CD4-positive, alpha-beta T cell (primary cell): ENCODE measurements around the gene RASA3. TPM values are rescaled to one million over a fixed set of nuclear protein-coding genes. Genes with fewer than 3 reads are reported as not detected.
A peak's percentile ranks its signal among the peaks of the same experiment; 100 is the strongest.

ENCODE experiments used
- ATAC-seq: fragments of 200-7000 bp; cut with Tn5 transposase; one replicate; pipeline ENCODE4 v1.10.0; 2022; ENCODE audit warnings: mild to moderate bottlenecking; ENCODE audit not compliant: poor library complexity
- CTCF ChIA-PET: fragments of 350-600 bp; sonication (Branson Sonifier 250); formaldehyde crosslinking; loops from one replicate; lab custom pipeline; 2021; ENCODE audit warnings: antibody characterized with exemption, inconsistent platforms; lab: Charles Lee
- POLR2A ChIA-PET: fragments of 350-600 bp; sonication (Branson Sonifier 250); formaldehyde crosslinking; loops from one replicate; lab custom pipeline; 2021; ENCODE audit warnings: antibody characterized with exemption, inconsistent platforms; lab: Charles Lee
- DNase-seq, 14 experiments: peaks; one replicate each; pipeline ENCODE4 v3.0.0-alpha.2; 2013 to 2020; ENCODE audit warnings: mixed read lengths in 2 of 14
- H3K27ac ChIP-seq, 2 donors: one replicate each; pipeline versions ENCODE4 v1.5.1 to v1.7.0; 2013; ENCODE audit warnings: low read length in 2 of 2, low read depth in 1 of 2, mild to moderate bottlenecking in 1 of 2
- H3K27me3 ChIP-seq, 2 experiments: 1 replicate in 1 of 2; 2 replicates in 1 of 2; pipeline versions ENCODE4 v1.6.1 to v1.7.0; 2013; ENCODE audit warnings: low read length in 2 of 2, control low read depth in 1 of 2, mild to moderate bottlenecking in 1 of 2, moderate library complexity in 1 of 2; ENCODE audit not compliant: insufficient read depth in 2 of 2, control insufficient read depth in 1 of 2
- H3K36me3 ChIP-seq: one replicate; pipeline ENCODE4 v1.6.1; 2013; ENCODE audit warnings: low read length, control low read depth; ENCODE audit not compliant: insufficient read depth
- H3K4me1 ChIP-seq: one replicate; pipeline ENCODE4 v1.6.1; 2013; ENCODE audit warnings: low read length, control low read depth; ENCODE audit not compliant: insufficient read depth
- H3K4me3 ChIP-seq: one replicate; pipeline ENCODE4 v1.5.1; 2013; ENCODE audit warnings: mild to moderate bottlenecking, low read length, moderate library complexity
- H3K9me3 ChIP-seq, 2 experiments: 1 replicate in 1 of 2; 2 replicates in 1 of 2; pipeline versions ENCODE4 v1.6.1 to v1.7.0; 2013; ENCODE audit warnings: low read length in 2 of 2, mild to moderate bottlenecking in 2 of 2, control low read depth in 1 of 2, moderate library complexity in 1 of 2; ENCODE audit not compliant: control insufficient read depth in 1 of 2, insufficient read depth in 1 of 2
- H3K27ac Mint-ChIP-seq: one replicate; pipeline ENCODE4 v1.8.0; 2020; ENCODE audit warnings: mixed read lengths
- H3K27me3 Mint-ChIP-seq: one replicate; pipeline ENCODE4 v1.8.0; 2021; ENCODE audit warnings: mixed read lengths
- H3K36me3 Mint-ChIP-seq: one replicate; pipeline ENCODE4 v1.8.0; 2021; ENCODE audit warnings: low read depth, mixed read lengths
- H3K4me1 Mint-ChIP-seq: one replicate; pipeline ENCODE4 v1.8.0; 2021; ENCODE audit warnings: low read depth, mixed read lengths
- H3K4me3 Mint-ChIP-seq: one replicate; pipeline ENCODE4 v1.8.0; 2020; ENCODE audit warnings: mild to moderate bottlenecking, mixed read lengths
- H3K9me3 Mint-ChIP-seq: one replicate; pipeline ENCODE4 v1.8.0; 2020; ENCODE audit warnings: mixed read lengths
- CTCF ChIP-seq: fragments of 200-600 bp; IDR thresholded peaks from one replicate; pipeline ENCODE4 v1.8.0; 2022; ENCODE audit warnings: antibody characterized with exemption, mild to moderate bottlenecking
- intact Hi-C, 2 experiments: fragments of 100-400 bp; cut with DNase I in 1 of 2; cut with micrococcal nuclease in 1 of 2; formaldehyde crosslinking; loops; one replicate each; pipeline versions ENCODE4 v1.15.1 to v1.9.0; 2023 to 2025; cut with DNase I, micrococcal nuclease
- total RNA-seq, 174 experiments: library from RNA in 2 of 174; stranded (reverse) in 2 of 174; gene quantifications; one replicate each; pipeline ENCODE4 v1.2.3 and lab custom pipeline; 2021 to 2026

Gene RASA3
- total RNA-seq, 2 experiments from 2014 or later: 181 to 184 TPM

- Histone ChIP-seq H3K27ac (peak overlapping the region in 1 of 2 donors; percentile 7), H3K4me3 (no peak overlapping the region), H3K9me3 (no peaks in the 10 kb centered on the region), H3K4me1 (peaks cover 99% of the 10 kb centered on the region), H3K27me3 (no peaks in the 10 kb centered on the region), H3K36me3 (no peaks in the 10 kb centered on the region)
- H3K9me3 Mint-ChIP-seq: no peaks in the 10 kb centered on the region
- TF ChIP-seq CTCF: no peak
- peaks cover 6% of the 10 kb centered on the region for H3K36me3 Mint-ChIP-seq
- DNase-seq (peak in 2 of 14 experiments; percentile 2 to 33), ATAC-seq (no peak)
- H3K4me3 Mint-ChIP-seq: peak overlapping the region; percentile 7
- peaks cover 57% of the 10 kb centered on the region for H3K4me1 Mint-ChIP-seq
- POLR2A ChIA-PET: interaction anchor here (1.9 to 5.4 kb wide), 2 partner anchors 16 kb away, joined by 16 to 138 read pairs; partner anchors contain the start of gene RASA3
- H3K27ac Mint-ChIP-seq: no peak overlapping the region
- CTCF ChIA-PET: interaction anchor here (2.2 kb wide), 1 partner anchor 35 kb away, joined by 7 read pairs; no protein-coding TSS in a partner anchor
- intact Hi-C loops: loop anchor here in 1 of 2 experiments (5.0 kb wide), 1 partner anchor 33 kb away; no protein-coding TSS in a partner anchor
- H3K27me3 Mint-ChIP-seq: no peaks in the 10 kb centered on the region
These were observed 13.3 kb upstream of the RASA3 start for GRCh38 chr13:114145722-114146121.

- intact Hi-C loops: loop anchor here in 1 of 2 experiments (5.0 kb wide), 1 partner anchor 33 kb away; no protein-coding TSS in a partner anchor
- Histone ChIP-seq H3K4me1 (peaks cover 99% of the 10 kb centered on the region), H3K36me3 (no peaks in the 10 kb centered on the region), H3K4me3 (no peak overlapping the region), H3K27ac (peak overlapping the region; percentile 78 to 82), H3K27me3 (no peaks in the 10 kb centered on the region), H3K9me3 (no peaks in the 10 kb centered on the region)
- Mint-ChIP-seq H3K36me3 (peaks cover 6% of the 10 kb centered on the region), H3K27ac (no peak overlapping the region), H3K27me3 (no peaks in the 10 kb centered on the region), H3K9me3 (no peaks in the 10 kb centered on the region), H3K4me3 (peak overlapping the region; percentile 36), H3K4me1 (peaks cover 52% of the 10 kb centered on the region)
- ChIA-PET CTCF (interaction anchor here (2.2 kb wide), 1 partner anchor 35 kb away, joined by 7 read pairs; no protein-coding TSS in a partner anchor), POLR2A (interaction anchor here (1.9 to 5.4 kb wide), 2 partner anchors 16 to 17 kb away, joined by 16 to 138 read pairs; partner anchors contain the start of gene RASA3)
- DNase-seq: peak in 1 of 14 experiments; percentile 11
- TF ChIP-seq CTCF: no peak
- ATAC-seq: no peak
These were observed 12.8 kb upstream of the RASA3 start for GRCh38 chr13:114145256-114145655.

GRCh38 chr13:114144606-114145244, 12.3 kb upstream of the RASA3 start:
- H3K36me3 Mint-ChIP-seq: peaks cover 6% of the 10 kb centered on the region
- peak overlapping the region; percentile 36 for H3K4me3 Mint-ChIP-seq
- TF ChIP-seq CTCF: no peak
- ChIA-PET CTCF (interaction anchor here (2.2 kb wide), 1 partner anchor 34 kb away, joined by 7 read pairs; no protein-coding TSS in a partner anchor), POLR2A (interaction anchor here (0.8 to 5.4 kb wide), 7 partner anchors 12 to 81 kb away, joined by 4 to 138 read pairs (median 16); partner anchors contain the start of gene RASA3)
- no peaks in the 10 kb centered on the region for H3K27me3 Mint-ChIP-seq
- peak in 1 of 14 experiments; percentile 13 for DNase-seq
- Histone ChIP-seq H3K4me1 (peaks cover 99% of the 10 kb centered on the region), H3K27me3 (no peaks in the 10 kb centered on the region), H3K9me3 (no peaks in the 10 kb centered on the region), H3K27ac (peak overlapping the region; percentile 78 to 82), H3K4me3 (no peak overlapping the region), H3K36me3 (no peaks in the 10 kb centered on the region)
- no peak overlapping the region for H3K27ac Mint-ChIP-seq
- ATAC-seq: no peak
- peaks cover 47% of the 10 kb centered on the region for H3K4me1 Mint-ChIP-seq
- H3K9me3 Mint-ChIP-seq: no peaks in the 10 kb centered on the region
- intact Hi-C loops: loop anchor here in 1 of 2 experiments (5.0 kb wide), 1 partner anchor 32 kb away; no protein-coding TSS in a partner anchor
